GM21825 (cell line): ENCODE measurements around the gene ETHE1.
A peak's percentile ranks its signal among the peaks of the same experiment; 100 is the strongest.

Source experiments
- ATAC-seq: cut with Tn5 transposase; IDR thresholded peaks from one replicate; pipeline ENCODE4 v1.9.1; 2021; ENCODE audit warnings: mild to moderate bottlenecking, moderate library complexity; ENCODE audit not compliant: unreplicated experiment

Gene ETHE1

GRCh38 chr19:43467276-43467675, 59.7 kb downstream of the ETHE1 start:
- no peak for ATAC-seq

- ATAC-seq, result no peak
Observed at GRCh38 chr19:43466793-43467192, 60.2 kb downstream of the ETHE1 start.

DNA sequence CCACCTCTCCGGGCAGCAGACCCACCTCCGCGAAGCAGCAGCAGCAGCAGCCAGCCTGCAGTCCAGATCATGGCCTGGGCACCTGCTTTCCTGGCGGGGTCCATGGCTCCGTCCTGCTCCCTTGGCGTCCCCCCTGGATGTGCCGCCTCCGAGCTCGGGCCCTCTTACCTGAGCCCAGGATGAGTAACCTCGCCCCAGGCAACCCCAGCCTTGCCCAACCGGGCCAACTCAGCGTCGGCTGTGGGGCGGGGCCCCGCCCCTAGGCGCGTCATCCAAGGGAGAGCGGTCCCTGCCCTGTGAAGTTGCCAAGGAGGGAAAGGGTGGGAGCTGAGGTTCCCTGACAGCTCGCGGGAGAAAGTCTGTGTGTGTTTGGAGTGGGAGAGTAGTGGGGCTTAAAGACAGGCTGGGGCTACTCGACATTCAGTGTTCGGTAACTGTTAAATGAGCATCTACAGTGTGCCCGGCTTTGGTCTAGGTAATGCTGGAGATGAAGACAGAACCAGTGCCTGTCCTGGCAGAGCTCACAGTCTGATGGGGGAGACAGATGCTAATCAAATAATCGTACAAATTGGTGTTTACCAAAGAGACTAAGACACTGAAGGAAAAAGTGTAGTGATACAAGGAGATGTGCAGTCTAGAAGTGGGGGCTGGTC, 61.4 kb downstream of the ETHE1 start, which contains the start of gene LYPD3:
TSS of gene LYPD3 (minus strand) at position 141 of the 653 bp plus-strand sequence. CDS start at position 104, 37 bp downstream.
- ATAC-seq, result no peak

- ATAC-seq, result peak; percentile 35
Observed at GRCh38 chr19:43464134-43464775, 62.7 kb downstream of the ETHE1 start.

GRCh38 chr19:43463381-43464133, 63.4 kb downstream of the ETHE1 start:
- ATAC-seq, result peak; percentile 72

DNA sequence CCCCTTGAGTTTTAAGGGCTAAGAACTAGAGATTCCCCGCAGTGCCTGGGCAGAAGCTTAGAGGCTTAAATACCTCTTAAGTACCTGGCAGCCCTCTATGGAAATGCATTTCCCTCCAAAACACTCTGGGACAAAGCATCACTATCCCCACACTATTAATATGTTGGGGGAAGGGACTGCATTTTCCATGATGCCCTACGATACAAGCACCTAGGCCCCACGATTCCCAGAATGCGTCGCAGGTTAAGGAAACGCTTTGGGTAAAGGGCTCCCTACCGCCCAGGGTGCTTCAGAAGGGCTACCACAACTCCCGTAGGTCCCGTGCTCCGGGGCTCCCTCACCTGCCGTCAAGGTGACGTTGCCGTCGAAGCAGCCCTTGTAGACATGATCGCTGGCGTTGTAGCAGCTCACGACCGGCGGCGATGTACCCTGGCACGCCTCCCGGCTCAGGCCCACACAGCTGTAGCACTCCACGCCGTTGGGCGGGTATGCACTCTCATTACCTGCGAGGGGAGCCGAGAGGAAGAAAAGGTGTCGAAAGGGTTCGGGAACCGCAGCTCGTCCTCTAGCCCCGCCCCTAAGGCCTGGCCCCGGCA, 64.1 kb downstream of the ETHE1 start:
- ATAC-seq, result no peak

DNA sequence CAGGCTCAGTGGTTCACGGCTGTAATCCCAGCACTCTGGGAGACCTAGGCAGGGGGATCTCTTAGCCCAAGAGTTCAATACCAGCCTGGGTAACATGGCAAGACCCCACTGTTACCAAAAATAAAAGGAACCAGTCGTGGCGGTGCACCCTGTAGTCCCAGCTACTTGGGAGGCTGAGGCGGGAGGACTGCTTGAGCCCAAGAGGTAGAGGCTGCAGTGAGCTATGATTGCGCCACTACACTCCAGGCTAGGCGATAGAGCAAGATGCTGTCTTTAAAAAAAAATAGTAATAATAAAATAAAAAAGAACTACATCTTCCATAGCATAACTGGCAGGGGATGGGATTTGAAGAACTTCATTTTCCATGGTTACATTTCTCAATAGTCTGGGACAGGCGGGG, 64.6 kb downstream of the ETHE1 start:
- ATAC-seq, result no peak

DNA sequence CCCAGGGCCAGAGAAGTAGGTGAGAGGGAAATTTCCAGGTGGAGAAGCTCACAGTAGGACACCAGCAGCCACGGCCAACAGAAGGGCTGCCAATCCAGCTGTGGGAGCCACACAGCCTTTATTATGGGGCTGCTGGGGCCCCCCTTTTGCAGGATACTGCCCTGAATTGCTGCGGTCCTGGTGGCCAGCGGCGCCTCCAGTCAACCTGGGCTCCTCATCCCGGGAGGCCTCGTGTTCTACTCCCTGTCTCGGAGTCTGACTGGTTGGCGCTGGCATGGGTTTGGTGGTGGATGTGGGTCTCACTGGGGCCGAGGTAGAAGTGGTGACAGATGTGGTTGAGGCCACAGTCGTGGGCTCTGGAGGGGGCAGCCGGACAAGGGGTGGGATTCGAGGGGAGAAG, 65.7 kb downstream of the ETHE1 start:
- no peak for ATAC-seq

GRCh38 chr19:43460362-43461016, 66.5 kb downstream of the ETHE1 start:
- ATAC-seq, result no peak

- no peak for ATAC-seq
Observed at GRCh38 chr19:43457809-43458208, 69.2 kb downstream of the ETHE1 start.
